Measurements from ENCODE around the gene CAVIN3. TPM values are rescaled to one million over a fixed set of nuclear protein-coding genes. Genes with fewer than 3 reads are reported as not detected.
A peak's percentile ranks its signal among the peaks of the same experiment; 100 is the strongest.

CAVIN3 gene
- total and polyA plus RNA-seq, 2 experiments from 2014 or later: 33.2 to 34.2 TPM

DNA sequence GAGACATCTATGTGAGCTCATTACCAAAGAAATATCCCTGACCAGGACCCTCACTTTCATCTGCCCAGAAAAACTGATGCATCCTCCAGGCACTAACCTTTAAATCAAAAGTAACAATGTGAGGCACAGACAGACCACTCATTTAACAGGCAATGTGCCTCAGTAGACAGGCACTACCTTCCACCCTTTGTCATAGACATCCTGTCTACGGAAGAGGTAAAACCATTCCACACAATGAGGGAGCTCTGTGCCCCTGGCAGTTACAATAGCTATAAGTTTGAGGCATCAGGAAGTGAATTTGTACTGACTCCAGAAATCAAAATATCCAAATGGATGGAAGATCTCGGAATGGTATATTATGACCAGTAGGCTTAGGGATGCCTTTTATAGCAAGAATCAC lies 6.7 kb upstream of the CAVIN3 start (continued):
- TF ChIP-seq, protein P1, sequence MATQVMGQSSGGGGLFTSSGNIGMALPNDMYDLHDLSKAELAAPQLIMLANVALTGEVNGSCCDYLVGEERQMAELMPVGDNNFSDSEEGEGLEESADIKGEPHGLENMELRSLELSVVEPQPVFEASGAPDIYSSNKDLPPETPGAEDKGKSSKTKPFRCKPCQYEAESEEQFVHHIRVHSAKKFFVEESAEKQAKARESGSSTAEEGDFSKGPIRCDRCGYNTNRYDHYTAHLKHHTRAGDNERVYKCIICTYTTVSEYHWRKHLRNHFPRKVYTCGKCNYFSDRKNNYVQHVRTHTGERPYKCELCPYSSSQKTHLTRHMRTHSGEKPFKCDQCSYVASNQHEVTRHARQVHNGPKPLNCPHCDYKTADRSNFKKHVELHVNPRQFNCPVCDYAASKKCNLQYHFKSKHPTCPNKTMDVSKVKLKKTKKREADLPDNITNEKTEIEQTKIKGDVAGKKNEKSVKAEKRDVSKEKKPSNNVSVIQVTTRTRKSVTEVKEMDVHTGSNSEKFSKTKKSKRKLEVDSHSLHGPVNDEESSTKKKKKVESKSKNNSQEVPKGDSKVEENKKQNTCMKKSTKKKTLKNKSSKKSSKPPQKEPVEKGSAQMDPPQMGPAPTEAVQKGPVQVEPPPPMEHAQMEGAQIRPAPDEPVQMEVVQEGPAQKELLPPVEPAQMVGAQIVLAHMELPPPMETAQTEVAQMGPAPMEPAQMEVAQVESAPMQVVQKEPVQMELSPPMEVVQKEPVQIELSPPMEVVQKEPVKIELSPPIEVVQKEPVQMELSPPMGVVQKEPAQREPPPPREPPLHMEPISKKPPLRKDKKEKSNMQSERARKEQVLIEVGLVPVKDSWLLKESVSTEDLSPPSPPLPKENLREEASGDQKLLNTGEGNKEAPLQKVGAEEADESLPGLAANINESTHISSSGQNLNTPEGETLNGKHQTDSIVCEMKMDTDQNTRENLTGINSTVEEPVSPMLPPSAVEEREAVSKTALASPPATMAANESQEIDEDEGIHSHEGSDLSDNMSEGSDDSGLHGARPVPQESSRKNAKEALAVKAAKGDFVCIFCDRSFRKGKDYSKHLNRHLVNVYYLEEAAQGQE (IDR thresholded peaks at IDR 0.05; ENCODE audit: unreplicated experiment): no peak
- TF ChIP-seq, protein P2, sequence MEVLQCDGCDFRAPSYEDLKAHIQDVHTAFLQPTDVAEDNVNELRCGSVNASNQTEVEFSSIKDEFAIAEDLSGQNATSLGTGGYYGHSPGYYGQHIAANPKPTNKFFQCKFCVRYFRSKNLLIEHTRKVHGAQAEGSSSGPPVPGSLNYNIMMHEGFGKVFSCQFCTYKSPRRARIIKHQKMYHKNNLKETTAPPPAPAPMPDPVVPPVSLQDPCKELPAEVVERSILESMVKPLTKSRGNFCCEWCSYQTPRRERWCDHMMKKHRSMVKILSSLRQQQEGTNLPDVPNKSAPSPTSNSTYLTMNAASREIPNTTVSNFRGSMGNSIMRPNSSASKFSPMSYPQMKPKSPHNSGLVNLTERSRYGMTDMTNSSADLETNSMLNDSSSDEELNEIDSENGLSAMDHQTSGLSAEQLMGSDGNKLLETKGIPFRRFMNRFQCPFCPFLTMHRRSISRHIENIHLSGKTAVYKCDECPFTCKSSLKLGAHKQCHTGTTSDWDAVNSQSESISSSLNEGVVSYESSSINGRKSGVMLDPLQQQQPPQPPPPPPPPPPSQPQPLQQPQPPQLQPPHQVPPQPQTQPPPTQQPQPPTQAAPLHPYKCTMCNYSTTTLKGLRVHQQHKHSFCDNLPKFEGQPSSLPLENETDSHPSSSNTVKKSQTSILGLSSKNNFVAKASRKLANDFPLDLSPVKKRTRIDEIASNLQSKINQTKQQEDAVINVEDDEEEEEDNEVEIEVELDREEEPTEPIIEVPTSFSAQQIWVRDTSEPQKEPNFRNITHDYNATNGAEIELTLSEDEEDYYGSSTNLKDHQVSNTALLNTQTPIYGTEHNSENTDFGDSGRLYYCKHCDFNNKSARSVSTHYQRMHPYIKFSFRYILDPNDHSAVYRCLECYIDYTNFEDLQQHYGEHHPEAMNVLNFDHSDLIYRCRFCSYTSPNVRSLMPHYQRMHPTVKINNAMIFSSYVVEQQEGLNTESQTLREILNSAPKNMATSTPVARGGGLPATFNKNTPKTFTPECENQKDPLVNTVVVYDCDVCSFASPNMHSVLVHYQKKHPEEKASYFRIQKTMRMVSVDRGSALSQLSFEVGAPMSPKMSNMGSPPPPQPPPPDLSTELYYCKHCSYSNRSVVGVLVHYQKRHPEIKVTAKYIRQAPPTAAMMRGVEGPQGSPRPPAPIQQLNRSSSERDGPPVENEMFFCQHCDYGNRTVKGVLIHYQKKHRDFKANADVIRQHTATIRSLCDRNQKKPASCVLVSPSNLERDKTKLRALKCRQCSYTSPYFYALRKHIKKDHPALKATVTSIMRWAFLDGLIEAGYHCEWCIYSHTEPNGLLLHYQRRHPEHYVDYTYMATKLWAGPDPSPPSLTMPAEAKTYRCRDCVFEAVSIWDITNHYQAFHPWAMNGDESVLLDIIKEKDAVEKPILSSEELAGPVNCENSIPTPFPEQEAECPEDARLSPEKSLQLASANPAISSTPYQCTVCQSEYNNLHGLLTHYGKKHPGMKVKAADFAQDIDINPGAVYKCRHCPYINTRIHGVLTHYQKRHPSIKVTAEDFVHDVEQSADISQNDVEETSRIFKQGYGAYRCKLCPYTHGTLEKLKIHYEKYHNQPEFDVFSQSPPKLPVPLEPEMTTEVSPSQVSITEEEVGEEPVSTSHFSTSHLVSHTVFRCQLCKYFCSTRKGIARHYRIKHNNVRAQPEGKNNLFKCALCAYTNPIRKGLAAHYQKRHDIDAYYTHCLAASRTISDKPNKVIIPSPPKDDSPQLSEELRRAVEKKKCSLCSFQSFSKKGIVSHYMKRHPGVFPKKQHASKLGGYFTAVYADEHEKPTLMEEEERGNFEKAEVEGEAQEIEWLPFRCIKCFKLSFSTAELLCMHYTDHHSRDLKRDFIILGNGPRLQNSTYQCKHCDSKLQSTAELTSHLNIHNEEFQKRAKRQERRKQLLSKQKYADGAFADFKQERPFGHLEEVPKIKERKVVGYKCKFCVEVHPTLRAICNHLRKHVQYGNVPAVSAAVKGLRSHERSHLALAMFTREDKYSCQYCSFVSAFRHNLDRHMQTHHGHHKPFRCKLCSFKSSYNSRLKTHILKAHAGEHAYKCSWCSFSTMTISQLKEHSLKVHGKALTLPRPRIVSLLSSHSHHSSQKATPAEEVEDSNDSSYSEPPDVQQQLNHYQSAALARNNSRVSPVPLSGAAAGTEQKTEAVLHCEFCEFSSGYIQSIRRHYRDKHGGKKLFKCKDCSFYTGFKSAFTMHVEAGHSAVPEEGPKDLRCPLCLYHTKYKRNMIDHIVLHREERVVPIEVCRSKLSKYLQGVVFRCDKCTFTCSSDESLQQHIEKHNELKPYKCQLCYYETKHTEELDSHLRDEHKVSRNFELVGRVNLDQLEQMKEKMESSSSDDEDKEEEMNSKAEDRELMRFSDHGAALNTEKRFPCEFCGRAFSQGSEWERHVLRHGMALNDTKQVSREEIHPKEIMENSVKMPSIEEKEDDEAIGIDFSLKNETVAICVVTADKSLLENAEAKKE (CRISPR knock-in tag; IDR thresholded peaks at IDR 0.05): no peak

DNA sequence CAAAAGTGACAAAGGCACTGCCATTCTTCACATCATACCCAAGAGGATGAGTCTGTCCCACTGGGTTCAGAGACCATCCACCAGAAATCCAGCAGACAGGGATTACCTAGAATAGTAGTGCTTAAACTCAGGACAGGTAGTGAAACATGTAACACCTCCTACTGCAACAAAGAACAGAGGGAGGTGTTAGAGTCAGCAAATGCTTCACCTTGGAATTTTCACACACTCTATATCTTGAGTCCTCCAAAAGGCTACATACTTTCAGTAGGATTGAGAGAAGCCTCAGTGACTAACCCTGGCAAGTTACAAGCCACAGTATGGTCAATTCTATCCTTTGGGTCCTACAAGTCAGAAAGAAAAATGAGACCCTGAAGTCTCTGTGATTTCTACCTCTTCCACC lies 6.0 kb upstream of the CAVIN3 start:
- Histone ChIP-seq H3K4me1 (ENCODE audit: insufficient read depth) (peaks cover 59% of the 10 kb centered on the region), H3K79me2 (replicated peaks; ENCODE audit: insufficient read depth) (no peaks in the 10 kb centered on the region), H3K4me2 (peak overlapping the region; percentile 1), H3K36me3 (ENCODE audit: insufficient read depth) (no peaks in the 10 kb centered on the region), H3F3A (replicated peaks; ENCODE audit: low read depth) (peaks cover 6% of the 10 kb centered on the region; the same call in 1 of the 2 replicates), H4K20me1 (replicated peaks; ENCODE audit: insufficient read depth) (no peaks in the 10 kb centered on the region), H2AFZ (no peak overlapping the region), H3K4me3 (no peak overlapping the region), H3K9me2 (ENCODE audit: insufficient read depth) (0 out of 2 replicates have a peak, but pooled peaks cover 3% of the 10 kb centered on the region), H3K27me3 (ENCODE audit: insufficient read depth) (no peaks in the 10 kb centered on the region), H3K27ac (ENCODE audit: low read depth) (peak overlapping the region; percentile 55; the same call in 1 of the 2 replicates)
- Mint-ChIP-seq H3K9me3 (no peaks in the 10 kb centered on the region; the same call in 1 of the 3 replicates), H3K27me3 (ENCODE audit: insufficient read depth, low read depth, poor library complexity) (peaks cover 2% of the 10 kb centered on the region), H3K4me1 (peaks cover 54% of the 10 kb centered on the region), H3K27ac (no peak overlapping the region), H3K36me3 (ENCODE audit: low read depth) (no peaks in the 10 kb centered on the region; the same call in 2 of the 3 replicates), H3K4me3 (no peak overlapping the region)
- no peak for DNase-seq (ENCODE audit: low spot score)
- no peak for ATAC-seq
- no peak for TF ChIP-seq ZNF114 (CRISPR knock-in tag; IDR thresholded peaks at IDR 0.05)
- TF ChIP-seq POLR2AphosphoS5 (IDR thresholded peaks at IDR 0.05; ENCODE audit: low read depth): no peak
- TF ChIP-seq, protein P2 (CRISPR knock-in tag; IDR thresholded peaks at IDR 0.05): no peak
- TF ChIP-seq CREB1 (CRISPR knock-in tag; IDR thresholded peaks at IDR 0.05; ENCODE audit: low read depth): no peak
- no peak for TF ChIP-seq EZH2 (IDR thresholded peaks at IDR 0.05; ENCODE audit: low read depth, unreplicated experiment)
